ENCODE measurements around the gene MORF4L2.
A peak's percentile ranks its signal among the peaks of the same experiment; 100 is the strongest.

Gene MORF4L2, protein sequence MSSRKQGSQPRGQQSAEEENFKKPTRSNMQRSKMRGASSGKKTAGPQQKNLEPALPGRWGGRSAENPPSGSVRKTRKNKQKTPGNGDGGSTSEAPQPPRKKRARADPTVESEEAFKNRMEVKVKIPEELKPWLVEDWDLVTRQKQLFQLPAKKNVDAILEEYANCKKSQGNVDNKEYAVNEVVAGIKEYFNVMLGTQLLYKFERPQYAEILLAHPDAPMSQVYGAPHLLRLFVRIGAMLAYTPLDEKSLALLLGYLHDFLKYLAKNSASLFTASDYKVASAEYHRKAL

DNA sequence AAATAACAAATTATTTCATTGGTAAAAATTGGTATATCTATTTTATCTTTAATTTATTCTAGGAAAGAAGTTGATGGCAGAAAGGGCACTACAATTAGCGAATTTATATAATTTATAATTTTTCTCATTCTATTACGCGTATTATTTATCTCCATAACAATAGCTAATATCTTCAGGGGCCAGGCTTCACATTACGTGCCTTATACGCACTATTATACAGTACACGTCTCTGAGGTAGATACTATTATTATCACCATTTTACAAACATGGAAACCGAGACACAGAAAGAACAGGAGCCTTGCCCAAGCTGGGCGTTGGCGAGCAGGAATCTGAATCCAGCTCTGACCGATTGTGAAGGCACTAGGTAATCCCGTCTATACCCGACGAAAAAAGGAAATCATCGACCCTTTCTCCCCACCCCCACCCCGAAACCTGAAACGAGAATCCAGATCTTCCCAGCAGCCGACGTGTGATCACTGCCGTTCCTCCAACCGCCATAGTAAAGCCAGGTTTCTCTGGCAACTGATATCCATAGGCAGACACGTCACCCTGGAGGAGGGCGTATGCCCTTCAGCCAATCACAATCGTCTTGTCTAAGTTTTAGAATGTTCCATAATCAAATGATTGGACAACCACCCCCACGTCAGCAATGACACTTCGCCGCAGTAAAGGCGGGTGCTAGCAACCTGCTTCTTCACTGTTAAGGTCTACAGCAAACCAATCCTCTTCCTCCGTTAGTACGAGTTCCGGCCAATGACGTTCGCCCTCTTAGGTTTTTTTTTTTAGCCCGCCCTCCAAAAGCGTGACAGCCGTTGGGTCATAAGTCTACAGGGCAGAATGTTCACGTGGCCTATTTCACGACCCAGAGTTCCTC lies at the start of gene MORF4L2:
Gene MORF4L2 (minus strand): TSS at position 501 of the 874 bp plus-strand sequence. CDS start 9,672 bp downstream, outside the sequence.
- peak; percentile 88 for DNase-seq

DNA sequence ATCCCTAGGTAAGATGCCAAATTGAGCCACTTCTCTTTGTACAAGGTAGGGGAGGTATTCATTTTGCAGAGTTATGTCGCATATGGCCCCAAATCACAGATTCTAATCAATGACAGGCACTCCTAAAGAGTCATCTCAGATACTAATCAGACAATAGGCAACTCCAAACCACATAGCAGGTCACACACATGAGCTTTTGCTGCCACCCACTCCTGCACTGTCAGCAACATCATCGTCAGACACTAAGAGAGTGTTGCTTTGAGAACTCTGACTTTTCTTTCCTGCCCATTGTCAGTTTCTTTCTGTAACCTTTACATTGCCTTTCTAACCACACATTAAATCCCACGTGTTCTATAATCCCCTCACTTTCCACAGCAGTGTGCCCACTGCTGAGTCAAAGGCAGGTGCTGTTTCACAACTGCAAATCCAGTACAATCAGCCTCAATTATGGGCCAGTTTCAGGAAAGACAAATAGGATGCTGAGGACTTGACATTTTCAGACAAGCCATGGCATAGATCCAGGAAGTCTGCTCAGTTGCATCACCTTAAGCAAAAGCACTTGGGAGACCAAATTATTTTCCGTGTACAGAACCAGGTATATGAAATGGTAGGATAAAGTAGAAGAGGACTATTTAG lies 47.7 kb upstream of the MORF4L2 start:
- DNase-seq: peak; percentile 7

DNA sequence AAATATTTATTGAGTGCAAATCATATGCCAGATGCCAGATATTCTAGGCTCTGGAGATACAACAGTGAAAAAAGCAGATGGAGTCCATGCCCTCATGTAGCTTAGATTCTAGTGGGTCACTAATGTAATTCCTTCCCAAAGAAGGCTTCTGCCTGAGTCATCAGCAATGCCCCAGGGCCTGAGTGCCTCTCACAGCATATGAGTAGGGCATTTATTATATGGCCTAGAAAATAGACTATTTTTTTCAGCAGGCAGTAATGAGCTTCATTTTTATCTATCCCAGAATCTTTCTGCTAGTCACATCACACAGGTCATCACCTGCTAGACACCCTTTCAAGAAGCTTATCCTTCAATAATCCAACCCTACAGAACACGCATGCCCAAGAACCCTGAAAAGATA lies 46.5 kb upstream of the MORF4L2 start:
- DNase-seq: no peak

DNA sequence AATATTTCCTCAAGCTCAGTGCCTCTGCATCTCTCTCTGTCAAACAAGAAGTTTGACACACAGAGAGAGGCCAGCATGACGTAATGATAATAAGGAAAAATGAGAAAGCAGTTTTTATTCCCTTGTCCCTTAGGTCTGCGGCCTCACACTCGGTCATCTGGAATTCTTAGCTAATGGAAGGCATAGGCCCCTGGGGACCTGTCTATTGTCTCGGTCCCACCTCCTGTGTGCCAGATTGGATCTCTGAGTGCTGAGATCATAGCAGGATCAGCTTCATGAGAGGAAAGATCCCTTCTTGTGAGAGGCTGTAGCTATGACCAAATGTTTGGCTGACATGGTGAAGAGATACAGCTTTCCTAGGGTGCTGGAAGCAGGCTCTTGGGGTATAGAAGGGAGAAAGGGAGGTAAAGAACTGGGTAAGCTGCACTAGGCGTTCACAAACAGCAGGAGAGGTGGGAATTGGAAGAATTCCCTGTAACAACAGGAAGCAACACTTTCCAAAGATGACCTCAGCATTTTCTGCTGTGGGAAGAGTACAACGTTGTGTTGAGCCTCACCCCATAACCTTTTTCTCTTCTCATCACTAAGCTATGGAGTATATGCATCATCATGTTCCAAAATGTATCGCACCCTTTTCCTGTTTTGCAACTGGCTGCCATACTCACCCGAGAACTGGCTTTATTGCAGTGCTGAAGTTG lies 44.4 kb upstream of the MORF4L2 start:
- no peak for DNase-seq

DNA sequence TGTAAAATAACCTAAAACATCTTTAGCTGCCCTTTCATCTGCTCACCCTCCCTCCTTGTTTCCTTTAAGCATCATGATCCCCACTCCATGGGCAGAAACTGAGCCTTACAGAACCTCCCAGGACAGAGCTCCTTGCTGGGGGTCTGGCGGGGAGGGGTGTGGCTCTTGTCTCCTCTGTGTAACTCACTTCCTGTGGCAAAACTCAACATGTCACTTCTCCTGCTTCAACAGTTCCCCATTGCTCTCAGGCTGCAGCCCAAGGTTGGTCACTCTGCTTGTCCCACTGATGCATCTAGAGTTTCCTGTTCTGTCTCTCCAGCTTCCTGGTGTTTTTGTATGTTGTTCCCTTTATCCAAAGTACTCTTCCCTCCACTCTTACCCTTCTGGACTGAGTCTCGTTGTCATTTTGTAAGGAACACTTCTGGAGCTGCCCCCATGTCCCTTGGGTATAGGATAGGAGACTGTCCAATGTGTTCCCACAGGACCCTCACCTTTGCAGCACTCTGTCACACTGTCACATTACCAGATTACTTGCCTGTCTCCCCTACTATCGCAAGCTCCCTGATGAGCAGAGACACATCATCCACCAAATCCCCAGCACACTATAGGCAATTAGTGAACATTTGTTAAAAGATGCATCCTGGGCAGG lies 43.8 kb upstream of the MORF4L2 start:
- no peak for DNase-seq

DNA sequence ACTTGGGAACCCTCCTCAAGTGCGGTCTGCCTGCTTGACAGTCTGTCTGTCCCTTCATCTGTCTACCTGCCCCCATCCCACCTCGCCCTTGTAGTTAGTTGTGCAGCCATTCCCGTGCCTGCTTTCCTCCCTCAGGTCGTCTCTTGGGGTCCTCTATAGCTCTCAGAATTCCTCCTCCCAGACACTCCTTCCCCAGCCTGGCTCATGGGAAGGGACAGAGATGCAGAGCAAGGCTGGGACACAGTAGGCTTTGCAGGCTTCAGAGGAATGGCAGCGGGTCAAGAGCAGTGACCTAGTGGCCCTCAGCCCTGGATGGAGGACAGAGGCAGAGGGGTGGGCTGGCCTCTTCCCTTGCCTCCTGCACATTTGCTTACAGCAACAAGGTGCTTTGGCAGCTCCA lies 42.5 kb upstream of the MORF4L2 start:
- no peak for DNase-seq

DNA sequence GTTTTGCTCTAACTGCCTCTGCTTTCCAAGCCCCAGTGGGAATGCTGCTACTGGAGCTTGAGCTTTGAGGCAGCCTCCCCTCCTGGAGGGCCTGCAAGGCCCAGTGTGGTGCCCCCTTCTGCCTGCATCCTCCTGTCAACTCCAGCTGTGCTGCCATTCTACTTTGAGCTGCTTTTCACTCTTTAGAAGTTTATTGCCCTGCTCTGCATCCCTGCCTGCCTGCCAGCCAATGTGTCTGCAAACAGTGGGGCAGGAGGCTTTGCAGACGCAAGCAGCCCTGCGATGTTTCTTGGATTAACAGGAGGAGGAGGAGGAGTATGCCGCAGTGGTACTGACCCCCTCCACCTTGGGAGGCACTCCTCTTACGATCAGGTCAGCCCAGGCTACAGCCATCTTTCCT lies 40.6 kb upstream of the MORF4L2 start:
- no peak for DNase-seq

DNA sequence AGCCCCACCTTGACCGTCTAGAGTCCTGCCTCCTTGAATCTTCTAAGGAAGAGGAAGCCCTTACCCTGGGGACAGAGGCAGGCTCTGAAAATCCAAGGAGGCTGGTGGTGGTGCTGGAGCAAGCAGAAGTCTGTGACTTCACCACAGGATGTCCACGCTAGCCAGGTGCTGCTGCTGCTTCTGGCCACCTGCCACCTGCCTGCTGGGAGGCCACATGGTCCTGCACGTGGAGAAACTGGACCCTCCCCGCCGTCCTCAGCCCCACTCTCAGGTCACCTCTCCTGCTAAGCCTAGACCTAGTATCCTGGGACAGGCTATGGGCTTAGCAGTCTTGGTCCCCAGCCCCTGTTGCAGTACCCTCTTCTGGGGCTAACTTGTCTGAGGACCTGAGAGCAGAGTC lies 40.0 kb upstream of the MORF4L2 start:
- DNase-seq: no peak

DNA sequence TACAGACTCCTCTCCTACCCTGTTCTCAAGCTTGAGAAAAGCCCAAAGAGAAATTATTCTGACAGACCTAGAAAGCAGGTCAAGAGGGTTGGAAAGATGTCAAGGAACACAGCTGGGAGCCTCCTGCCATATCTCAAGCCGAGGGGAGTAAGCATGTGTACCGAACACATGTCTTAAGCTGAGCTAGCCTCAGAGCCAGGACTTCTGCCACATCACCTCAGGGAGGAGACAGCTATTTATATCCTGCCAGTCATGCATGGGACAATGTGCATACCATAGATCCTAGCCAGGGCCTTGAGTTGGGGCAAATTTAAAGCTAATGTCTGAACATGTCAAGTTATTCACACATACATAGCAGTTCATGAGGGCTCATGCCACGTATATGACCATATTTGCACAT lies 36.0 kb upstream of the MORF4L2 start:
- no peak for DNase-seq

DNA sequence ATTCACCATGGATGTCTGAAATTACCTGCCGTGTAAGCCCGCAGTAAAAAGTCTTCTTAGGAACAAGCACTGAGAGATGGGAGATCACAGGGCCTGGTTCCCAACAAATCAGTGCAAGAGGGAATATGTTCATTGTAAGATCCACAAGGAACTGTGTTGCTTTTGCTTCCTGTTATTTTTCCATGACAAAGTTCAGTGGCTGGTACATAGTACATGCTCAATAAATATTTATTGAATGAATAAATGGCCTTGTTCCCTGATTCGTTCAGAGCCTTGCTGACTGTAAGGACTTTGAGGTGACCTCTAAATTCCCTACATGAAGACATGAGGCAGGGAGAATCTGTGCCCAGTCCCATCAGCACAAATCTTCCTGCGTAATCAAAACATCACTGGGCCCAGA lies 31.6 kb upstream of the MORF4L2 start:
- DNase-seq: no peak

DNA sequence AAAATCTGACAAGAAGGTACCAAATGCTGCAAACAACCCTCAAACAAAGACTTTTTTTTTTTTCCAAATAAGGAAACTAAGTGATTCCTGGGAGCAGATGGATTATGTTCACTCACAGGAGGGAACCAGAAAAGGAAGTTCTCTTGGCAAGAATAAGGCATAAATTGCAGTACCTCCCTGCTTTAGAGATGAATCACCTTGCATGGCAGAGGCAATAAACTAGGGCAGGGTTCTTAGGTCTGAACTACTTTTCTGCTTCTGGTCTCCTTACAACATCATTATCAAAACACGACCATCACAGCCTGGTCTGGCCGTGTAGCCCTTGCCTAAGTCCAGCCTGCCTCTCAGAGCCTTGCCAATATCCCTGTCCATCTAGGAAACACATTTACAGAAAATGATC lies 30.5 kb upstream of the MORF4L2 start:
- no peak for DNase-seq

DNA sequence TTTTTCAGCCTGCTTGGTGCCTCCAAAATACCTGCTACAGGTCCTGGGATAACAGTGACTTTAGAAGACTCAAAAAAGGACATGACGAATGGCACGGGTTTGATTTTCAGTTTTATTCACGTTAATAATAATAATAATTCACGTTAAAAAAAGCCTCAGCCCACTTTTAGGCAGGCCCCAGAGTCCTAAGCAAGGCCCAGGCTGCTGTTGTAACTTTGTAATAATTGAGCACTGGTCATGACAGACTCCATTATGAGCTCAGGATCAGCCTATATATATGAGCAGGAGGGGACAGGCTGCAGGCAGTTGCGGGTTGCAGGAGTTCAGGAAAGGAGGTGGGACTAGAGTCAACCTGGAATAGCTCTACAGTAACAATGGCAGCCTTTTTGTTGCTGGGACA lies 24.1 kb upstream of the MORF4L2 start, which contains the start of gene TMEM31:
Gene TMEM31 (plus strand): TSS at position 301 of the 400 bp plus-strand sequence. CDS start 1,350 bp downstream, outside the sequence.
- no peak for DNase-seq

DNA sequence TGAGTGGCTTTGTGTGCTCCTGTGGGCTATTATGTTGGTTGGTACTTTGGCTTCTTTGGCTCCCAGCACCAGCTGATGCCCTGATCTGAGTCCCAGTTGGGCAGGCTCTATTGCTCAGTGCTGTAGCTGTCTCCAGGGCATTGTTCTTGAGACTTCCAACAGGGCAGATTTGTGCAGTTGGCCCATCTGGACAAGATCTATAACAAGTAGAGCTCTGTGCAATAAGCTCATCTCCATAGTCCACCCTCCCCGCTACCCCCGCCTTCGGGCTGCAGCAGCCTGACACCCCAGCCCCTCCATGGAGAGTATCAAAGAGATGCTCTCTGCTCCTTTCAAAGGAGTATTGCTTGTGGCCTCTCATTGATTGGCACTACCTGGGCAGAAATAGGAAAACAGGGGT lies 18.4 kb upstream of the MORF4L2 start:
- no peak for DNase-seq

DNA sequence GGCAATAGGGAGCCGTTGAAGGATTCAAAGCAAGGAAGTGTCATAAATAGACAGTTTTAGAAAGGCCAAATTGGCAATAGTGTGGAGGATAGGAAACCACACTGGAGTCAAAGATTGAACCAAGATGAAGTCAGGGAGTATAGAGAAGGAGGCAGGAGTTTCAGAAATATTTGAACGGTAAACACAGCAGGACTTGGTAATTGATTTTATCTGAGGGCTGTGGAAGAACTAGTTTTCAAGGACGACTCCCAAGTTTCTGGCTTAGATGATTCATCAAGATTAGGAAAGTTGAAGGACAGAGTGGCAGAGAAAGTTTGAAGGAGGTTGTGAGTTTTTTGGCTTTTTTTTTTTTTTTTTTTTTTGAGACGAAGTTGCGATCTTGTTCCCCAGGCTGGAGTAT lies 12.7 kb upstream of the MORF4L2 start:
- no peak for DNase-seq

DNA sequence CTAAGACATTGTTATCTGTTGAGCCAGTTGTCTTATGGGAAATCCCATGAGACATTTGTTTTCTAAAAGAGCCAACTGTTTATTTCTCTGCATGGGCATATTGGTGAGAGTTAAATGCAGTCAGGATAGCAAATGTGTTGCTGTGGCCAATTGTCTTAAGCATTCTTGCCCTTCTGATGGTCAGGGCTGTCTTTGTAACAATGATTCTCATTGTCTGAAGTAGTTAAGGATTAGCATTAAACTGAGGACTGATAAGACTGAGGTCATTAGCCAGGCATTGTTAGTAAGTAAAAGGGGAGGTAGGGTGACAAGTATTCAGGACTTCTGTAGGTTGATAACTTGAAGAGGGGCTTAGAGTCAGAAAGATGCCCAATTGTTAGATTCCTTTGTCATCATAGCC lies 11.2 kb upstream of the MORF4L2 start:
- no peak for DNase-seq

DNA sequence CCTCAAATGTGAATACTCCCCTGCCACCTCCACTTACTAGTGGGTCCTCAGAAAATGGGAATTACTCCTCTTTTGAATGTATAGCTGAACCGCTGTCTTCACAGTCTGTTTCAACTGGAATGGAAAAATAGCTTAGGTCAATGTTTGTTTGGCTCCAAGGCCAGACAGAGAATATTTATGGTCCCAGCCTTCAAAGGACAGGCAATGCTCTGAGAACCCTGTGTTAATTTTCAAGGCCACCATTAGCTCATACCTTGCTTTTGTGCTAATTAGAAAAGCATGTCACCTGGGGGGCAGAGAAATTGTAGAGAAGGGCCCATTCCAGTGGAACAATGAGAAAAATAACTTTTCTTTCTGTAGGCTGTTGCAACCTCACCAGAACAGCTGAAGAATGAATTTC lies 4.6 kb upstream of the MORF4L2 start:
- DNase-seq: no peak

DNA sequence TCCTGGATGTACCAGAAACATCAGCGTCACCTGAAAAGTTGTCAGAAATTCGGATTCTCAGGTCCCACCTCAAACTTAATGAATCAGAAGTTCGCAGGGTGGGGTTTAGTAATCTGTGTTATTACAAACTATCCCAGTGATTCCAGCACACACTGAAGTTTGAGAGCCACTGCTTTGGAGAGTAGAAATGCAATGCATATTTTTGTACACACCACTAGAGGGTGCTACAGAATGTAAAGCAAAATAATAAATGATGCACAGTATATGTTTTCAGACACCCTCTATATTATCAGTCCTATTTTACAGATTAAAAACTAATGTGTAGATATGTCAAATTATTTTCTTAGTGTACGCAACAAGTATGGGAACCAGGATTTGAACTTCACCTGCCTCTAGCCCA lies 2.4 kb upstream of the MORF4L2 start:
- DNase-seq: no peak

DNA sequence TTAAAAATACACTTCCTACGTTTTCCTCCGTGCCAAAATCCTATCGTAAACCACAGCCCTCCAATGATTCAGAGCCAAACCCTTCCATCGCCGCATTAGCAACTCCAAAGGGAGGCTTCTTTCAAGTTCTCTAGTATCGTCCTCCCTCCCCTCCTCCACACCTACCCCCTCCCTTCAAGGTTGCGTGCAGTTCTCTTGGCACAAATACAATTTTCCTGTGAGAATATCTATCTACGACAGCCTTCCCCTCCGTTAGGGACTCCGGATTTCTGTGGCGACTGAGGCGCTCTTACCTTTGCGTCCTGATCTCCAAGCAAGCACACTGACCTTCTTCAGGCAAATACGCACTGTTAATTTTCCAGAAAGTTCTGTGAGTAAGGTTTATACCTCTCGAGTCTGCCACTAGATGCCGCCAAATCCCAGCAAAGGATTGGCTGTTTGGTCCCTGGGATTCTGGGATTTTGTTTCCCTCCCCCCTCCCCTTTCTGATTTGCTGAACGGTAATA lies 1.2 kb upstream of the MORF4L2 start:
- DNase-seq: peak; percentile 61

DNA sequence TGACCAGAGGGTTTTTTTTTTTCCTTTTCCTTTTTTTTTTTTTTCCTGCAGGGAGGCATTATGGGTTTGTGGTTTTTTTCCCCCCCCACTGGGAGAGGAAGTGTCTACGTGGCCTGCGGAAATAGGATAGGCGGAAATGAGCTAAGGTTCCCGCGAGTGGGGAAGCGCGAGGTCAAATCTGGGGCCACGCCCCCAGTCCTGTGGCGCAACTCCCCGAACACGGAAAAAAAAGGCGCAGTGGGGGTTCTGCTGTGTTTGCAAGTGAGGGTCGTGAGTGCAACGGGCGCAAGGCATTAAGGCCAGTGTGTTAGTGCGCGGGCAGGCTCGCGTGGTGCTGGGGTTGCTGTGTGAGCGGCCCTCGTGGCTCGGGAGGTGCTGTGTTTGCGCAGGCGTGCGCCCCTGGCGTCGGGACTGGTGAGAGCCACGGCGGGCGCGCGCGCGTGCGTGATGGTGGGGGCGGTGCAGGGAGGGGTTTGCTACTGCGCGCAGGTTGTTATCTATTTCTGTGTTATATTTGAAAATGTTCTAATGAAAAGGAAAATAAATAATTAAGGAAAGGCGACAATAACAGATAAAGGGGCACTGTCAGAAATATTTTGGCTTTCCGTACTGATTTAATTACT lies 685 bp upstream of the MORF4L2 start:
- DNase-seq: peak; percentile 88

DNA sequence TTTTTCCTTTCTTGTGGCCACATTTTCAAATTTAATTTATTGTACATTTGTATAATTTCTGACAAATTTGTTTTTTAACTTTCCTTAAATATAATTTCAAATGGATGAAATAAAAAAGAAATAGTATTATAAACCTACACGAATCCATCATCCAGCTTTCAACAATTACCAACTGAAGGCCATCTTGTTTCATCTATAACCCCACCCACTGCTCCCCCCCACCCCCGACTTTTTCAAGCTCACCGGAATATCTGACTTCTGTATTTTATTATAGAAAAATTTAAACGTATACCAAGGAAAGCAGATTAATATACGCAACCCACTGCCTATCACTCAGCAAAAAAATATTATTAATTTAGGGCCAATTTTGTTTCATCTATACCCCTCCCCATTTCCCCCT lies 1.1 kb downstream of the MORF4L2 start:
- DNase-seq: peak; percentile 12

DNA sequence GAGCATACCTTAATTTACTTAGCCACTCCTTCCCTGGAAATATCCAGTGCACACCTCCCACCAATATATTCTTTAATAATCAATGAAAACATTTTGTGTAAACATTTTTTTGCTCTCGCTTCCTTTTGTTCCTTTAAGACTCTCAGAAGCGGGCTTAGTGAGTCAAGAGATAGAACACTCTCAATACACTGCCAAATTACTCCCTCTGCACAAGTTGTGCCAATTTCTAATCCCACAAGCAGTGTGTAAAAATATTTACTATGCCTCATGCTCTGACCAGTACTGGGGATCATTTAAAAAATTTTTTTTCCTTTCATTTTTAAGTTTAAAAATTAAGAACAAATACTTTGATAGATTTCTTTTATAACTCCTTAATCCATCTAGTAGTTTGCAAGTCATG lies 5.1 kb downstream of the MORF4L2 start:
- DNase-seq: no peak
